A172 (cell line): Measurements from ENCODE around the gene CIDEA. TPM values are rescaled to one million over a fixed set of nuclear protein-coding genes. Genes with fewer than 3 reads are reported as not detected.

Experiments
- DNase-seq: peaks from one replicate; pipeline ENCODE4 v3.0.0-alpha.2; 2015; ENCODE audit warnings: low spot score
- total RNA-seq: library from RNA; depleted of rRNA; stranded (reverse); fragments of >200 nt; shearing (Covaris generic); gene quantifications from 2 replicates; pipeline ENCODE4 v1.2.3, GENCODE V29; 2014

Gene CIDEA
- total RNA-seq, 1 experiment from 2014 or later, result not detected

DNA sequence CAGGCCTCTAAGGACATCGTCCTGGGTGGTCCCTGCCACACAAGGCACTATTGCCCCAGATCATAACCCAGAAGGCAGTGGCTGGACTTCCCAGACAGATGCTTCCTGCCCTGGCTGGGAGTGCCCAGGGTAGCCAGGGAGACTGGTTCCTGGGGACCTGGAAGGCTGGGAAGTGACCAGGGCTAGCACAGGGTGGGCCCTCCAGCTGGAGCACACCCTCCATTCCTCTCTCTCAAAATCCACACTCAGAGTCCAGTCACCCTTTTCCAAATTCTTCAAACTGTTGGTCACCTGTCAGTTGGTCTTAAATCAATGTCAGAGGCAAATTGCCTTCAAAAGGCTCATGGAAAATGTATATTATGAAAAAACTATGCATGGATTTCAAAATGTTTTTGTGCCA lies 42.3 kb downstream of the CIDEA start:
- no peak for DNase-seq

- DNase-seq, result no peak
Observed at GRCh38 chr18:12299862-12300261, 45.7 kb downstream of the CIDEA start.

GRCh38 chr18:12301263-12302005 lies 47.3 kb downstream of the CIDEA start:
- DNase-seq, result no peak

GRCh38 chr18:12302391-12303147 lies 48.4 kb downstream of the CIDEA start:
- DNase-seq, result no peak

DNA sequence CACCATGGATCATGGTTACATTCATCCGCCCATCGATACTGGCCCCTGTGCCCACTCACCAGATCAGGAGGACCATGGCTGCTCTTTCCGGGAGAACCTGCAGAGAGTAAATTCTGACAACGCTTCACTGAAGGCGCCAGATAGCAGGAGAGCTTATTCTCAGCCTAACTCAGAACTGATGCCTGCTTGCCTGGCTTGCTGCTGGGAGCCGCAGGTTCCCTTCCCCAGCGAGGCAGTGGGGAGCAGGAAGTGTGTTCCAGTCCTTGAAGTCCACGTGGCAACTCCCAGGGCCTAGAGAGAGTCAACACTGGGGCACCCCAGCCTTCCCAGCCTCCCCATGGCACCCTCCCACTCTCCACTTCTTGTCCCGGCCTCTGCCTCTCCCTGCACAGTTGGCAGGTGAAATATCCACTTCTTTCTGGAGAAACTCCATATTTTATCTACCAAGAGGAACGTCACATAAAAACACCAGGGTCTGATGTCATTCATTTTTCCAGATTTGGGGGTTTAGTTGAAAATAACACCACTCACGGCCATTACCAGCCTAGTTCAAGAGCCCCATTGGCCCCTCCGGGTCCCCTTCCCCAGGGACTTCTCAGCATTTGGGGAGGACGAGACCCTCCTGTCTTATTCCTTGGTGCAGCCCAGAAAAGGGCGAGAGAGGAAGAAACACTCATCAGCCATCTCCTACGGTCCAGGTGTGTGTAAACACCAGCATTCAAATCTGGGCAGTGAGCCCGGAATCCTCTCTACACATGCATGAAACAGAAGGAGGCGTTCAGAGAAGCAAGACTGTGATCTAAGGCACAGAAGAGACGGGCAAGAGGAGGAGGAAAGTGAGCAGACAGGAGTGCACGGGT lies 50.4 kb downstream of the CIDEA start:
- DNase-seq, result peak; percentile 13

- no peak for DNase-seq
Observed at GRCh38 chr18:12305211-12305610, 51.0 kb downstream of the CIDEA start.

DNA sequence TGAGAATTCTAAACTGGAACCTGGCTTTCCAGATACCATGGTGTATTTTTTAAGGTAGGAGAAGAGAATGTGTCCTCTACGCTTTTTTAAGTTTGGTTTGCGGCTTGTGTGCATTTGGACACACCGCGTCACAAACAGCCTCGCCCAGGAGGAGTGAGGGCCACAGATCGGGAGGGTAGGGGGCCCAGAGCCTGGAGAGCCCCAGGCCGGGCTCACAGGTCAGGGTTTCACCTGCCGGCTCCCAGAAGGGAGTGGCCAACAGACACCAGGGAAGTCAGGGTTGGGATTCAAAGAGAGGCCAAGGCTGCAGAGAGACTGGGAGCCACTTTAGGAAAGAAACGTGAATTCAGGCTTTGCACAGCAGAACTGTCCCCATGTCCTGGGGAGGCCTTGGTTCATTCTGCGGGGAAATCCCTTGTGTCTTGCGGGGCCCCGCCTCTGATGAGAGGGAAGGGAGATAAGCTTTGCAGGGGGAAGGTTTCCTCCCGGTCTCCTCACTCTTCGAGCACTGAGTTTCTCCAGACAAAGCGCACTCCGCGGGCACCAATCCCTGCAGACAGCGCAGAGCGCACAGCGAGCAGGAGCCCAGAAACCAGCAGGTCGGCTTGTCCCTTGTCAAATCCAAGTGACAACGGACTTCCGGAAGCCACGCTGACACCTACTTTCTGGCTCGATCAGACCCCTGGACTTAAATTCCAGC lies 51.9 kb downstream of the CIDEA start:
- no peak for DNase-seq

DNA sequence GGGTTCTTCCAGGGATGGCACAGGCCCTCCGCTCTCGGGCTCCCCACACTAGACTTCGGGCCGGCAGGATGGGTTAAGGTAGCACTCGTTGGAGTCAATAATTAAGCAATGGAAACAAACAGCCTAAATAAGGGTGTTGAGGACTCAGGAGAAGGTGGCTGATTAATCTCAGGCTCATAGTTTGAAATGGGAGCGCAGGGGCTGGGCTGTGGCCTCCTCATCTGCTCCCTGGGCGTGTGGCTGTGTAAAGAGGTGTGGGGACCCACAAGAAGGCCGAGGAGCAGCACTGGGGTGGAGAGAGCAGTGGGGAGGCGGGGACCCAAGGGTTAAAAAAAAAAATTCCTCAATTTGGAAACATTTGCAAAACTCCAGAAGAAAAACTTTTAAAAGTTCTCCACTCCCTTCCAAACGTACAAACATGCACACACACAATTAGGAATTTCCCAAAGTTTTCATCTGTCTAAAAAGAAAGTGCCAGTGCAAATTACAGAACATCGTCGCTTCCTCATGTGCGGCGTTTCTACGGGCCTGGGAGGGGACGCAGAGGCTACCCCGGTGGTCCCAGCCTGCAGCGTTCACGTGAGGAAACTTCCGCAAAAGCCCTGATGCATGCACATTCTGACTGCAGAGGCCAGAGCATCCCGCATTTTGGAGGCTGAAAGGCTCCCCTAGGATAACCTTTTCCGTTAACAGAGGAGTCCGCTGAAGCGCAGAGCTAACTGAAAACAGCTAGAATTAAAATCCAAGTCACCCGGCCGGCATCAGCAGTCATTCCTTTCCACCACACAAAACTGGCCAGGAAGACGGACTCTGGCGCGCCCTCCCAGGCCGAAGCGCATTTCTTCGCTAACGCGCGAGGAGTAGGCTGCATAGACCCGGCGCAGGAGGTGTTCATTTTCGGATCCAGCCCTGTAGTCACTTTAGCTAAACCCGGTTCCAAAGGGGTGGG lies 52.9 kb downstream of the CIDEA start:
- no peak for DNase-seq

- peak; percentile 34 for DNase-seq
Observed at GRCh38 chr18:12307701-12308385, 53.7 kb downstream of the CIDEA start, which contains the start of gene TUBB6. Gene TUBB6 (plus strand): TSS chr18:12308241. CDS start chr18:12308293, 52 bp downstream.

GRCh38 chr18:12308386-12309100 lies 54.4 kb downstream of the CIDEA start:
- peak; percentile 81 for DNase-seq

- peak; percentile 7 for DNase-seq
Observed at GRCh38 chr18:12309683-12310198, 55.6 kb downstream of the CIDEA start.

DNA sequence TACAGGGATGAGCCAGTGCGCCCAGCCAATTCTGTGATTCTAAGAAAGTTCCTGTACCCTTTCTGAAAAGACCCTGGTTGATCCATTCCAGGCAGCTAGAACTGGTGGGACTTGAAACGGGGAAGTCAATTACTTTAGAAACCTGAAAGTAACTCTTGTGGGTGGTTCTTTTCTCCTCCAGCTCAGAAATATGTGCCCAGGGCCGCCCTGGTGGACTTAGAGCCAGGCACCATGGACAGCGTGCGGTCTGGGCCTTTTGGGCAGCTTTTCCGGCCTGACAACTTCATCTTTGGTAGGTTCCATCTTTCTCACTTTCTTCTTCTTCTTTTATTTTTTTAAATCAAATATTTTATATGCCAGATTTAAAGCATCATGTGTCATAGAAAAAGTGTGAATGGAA lies 56.6 kb downstream of the CIDEA start:
- DNase-seq, result no peak

- no peak for DNase-seq
Observed at GRCh38 chr18:12312976-12313375, 58.8 kb downstream of the CIDEA start.

- no peak for DNase-seq
Observed at GRCh38 chr18:12313530-12314245, 59.5 kb downstream of the CIDEA start.

DNA sequence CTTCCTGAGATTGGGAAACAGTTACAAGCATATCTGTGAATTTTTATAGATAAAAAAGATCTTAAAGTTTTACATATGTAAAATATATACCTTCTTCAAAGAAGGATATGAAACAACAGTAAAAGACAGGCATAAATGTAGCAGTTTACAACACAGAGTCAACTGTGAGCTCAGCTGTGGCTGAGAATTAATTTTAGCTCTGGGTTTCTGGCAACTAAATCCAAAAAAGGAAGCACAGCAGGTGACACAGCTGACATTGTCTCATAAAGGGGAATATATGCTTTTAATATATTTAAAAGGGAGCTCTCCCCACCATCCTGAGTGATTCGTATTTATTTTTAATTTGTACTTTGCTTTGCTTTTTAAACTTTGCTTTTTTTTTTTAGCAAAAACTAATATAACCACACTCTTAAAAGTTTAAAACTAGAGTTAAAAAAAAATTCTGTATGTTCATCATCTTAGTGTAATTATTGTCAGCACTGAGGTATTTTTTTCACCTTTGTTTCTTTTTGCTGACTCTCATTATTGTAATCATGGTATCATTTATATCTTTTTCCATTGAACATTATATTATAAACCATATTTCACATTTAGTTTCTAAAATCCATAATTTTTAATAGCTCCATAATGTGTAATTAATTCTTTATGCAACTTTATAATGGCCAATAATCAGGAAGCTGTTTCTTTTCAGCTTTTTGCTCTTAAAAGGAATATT lies 60.6 kb downstream of the CIDEA start:
- DNase-seq, result no peak

GRCh38 chr18:12315490-12315889 lies 61.3 kb downstream of the CIDEA start:
- DNase-seq, result no peak

DNA sequence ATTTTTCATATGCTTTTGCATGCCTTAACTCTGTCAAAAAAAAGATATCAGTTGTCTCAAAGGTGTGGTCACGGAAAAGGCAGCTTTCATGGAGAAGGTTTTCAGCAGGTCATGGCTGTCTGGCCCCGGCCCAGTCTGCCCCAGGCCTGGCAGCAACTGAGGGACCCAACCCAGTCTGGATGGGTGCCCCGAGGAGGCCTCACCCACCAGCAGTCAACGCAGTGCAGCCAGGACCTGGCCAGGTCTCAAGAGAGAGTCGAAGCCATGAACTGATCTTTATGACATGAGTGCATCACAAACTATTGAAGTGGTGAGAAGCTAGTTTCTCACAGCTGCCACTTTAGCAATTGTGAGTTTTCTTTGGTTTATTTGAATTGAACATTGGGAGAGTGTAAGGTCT lies 61.8 kb downstream of the CIDEA start:
- no peak for DNase-seq
